Heart left ventricle (tissue), 16 donors: ENCODE data around the gene ASB18. TPM values are rescaled to one million over a fixed set of nuclear protein-coding genes. Genes with fewer than 3 reads are reported as not detected.

Experiments used
- ATAC-seq, 4 donors: fragments of 200-7000 bp; cut with Tn5 transposase; one replicate each; pipeline ENCODE4 v1.9.1; 2020 to 2022; ENCODE audit warnings: moderate library complexity in 4 of 4, mild to moderate bottlenecking in 3 of 4, moderate number of reproducible peaks in 1 of 4
- DNase-seq, 5 donors: peaks; one replicate each; pipeline ENCODE4 v3.0.0-alpha.2; 2020
- H3K27ac ChIP-seq, 12 donors: fragments of 200-600 bp; sonication (generic) in 4 of 12; one replicate each; pipeline versions ENCODE4 v1.5.0 to v1.8.0; 2016 to 2022; ENCODE audit warnings: mild to moderate bottlenecking in 2 of 12
- H3K27me3 ChIP-seq, 9 donors: fragments of 200-600 bp; sonication (generic) in 2 of 9; one replicate each; pipeline versions ENCODE4 v1.5.1 to v1.8.0; 2016 to 2022; ENCODE audit warnings: mild to moderate bottlenecking in 3 of 9
- H3K36me3 ChIP-seq, 9 donors: fragments of 200-600 bp; sonication (generic) in 2 of 9; one replicate each; pipeline versions ENCODE4 v1.5.0 to v1.8.0; 2018 to 2022; ENCODE audit warnings: mild to moderate bottlenecking in 2 of 9
- H3K4me1 ChIP-seq, 12 donors: fragments of 200-600 bp; sonication (generic) in 4 of 12; one replicate each; pipeline versions ENCODE4 v1.5.0 to v1.8.0; 2016 to 2022; ENCODE audit warnings: mild to moderate bottlenecking in 3 of 12
- H3K4me3 ChIP-seq, 12 donors: fragments of 200-600 bp; sonication (generic) in 4 of 12; one replicate each; pipeline versions ENCODE4 v1.5.0 to v1.8.0; 2017 to 2022; ENCODE audit warnings: mild to moderate bottlenecking in 9 of 12, moderate library complexity in 4 of 12
- H3K9me3 ChIP-seq, 12 donors: fragments of 200-600 bp; sonication (generic) in 4 of 12; one replicate each; pipeline versions ENCODE4 v1.5.0 to v1.8.0; 2016 to 2022; ENCODE audit warnings: mild to moderate bottlenecking in 1 of 12
- CTCF ChIP-seq, 12 donors: fragments of 200-600 bp; sonication (generic) in 4 of 12; IDR thresholded peaks; one replicate each; pipeline versions ENCODE4 v1.5.0 to v1.8.0; 2018 to 2022; ENCODE audit warnings: antibody characterized with exemption in 12 of 12, mild to moderate bottlenecking in 5 of 12
- POLR2A ChIP-seq, 2 donors: fragments of 450-650 bp; IDR thresholded peaks; one replicate each; pipeline ENCODE4 v1.6.1; 2017; ENCODE audit warnings: antibody characterized with exemption in 2 of 2, mild to moderate bottlenecking in 2 of 2, moderate library complexity in 2 of 2
- WGBS, 4 donors: extraction: QIAGEN DNeasy Blood & Tissue Kit in 2 of 4; methylation state at CpG; one replicate each; pipeline versions ENCODE4 v1.1.5 to v1.1.7; 2013 to 2018; 5-methylcytosine and 5-hydroxymethylcytosine counted together
- intact Hi-C, 10 donors: fragments of 100-400 bp; cut with DNase I; formaldehyde crosslinking; loops; one replicate each; pipeline versions ENCODE4 v1.11.1 to v1.14.2; 2022
- polyA plus RNA-seq, 2 donors: library from polyadenylated mRNA; stranded (reverse); fragments of 200-250 nt; gene quantifications; one replicate each; pipeline ENCODE4 v1.2.3, GENCODE V29; 2013
- total RNA-seq, 9 donors: library from RNA; depleted of rRNA in 2 of 9; stranded (reverse); fragments of >200 nt in 2 of 9; fragmentation: NEBNext Ultra II Directional in 3 of 9; extraction: Animal tissue kit (Norgen Biotek cat#: 25700) in 3 of 9; gene quantifications; one replicate each; pipeline versions ENCODE4 v1.1.0 to v1.2.4, GENCODE V29; 2016 to 2023
- donor health status: ischemic (EF 13 %, LVEDD 7.1; RV severe dilation, severe dysfunction).
- donor health status: healthy with polysubstance abuse.
- donor health status: DM: no; HTN: yes; CAD: no.
- donor health status: DM: no; HTN: no; CAD: no.
- donor health status: ischemic (EF 25% LVEDD 6.9; RV normal size, moderate dysfunction).
- donor health status: ischemic (EF 25% LVEDD 5.7; RV mildly dilated, moderate dysfunction).
- donor health status: healthy.
- donor health status: DM: yes; HTN: yes; CAD: no.
- donor health status: ischemic (EF 35%, LVEDD 5.7; RV mildly dilated, moderate dysfunction).
- donor health status: nonischemic (EF 11% LVEDD 7.7; RV severe dilation, severe dysfunction).
- donor health status: DM: yes; HTN: yes; CAD: no.
- donor health status: PGD.
- donor health status: ischemic (EF 29% LVEDD 5.4; RV normal size, mild dysfunction).
- donor health status: nonischemic (EF 23%, LVEDD 6.1; RV moderate dilation, normal function).

The ASB18 gene
- total and polyA plus RNA-seq, 11 donors = 4.3 to 49.8 (median 14.1) TPM

GRCh38 chr2:236240228-236240990 lies 23.8 kb downstream of the ASB18 start:
- Histone ChIP-seq H3K9me3 (no peaks in the 10 kb centered on the region), H3K27ac (peak overlapping the region; percentile 77 to 96 (median 86)), H3K4me3 (peak overlapping the region in 9 of 12 donors; percentile 5 to 52 (median 31)), H3K36me3 (no peaks in the 10 kb centered on the region), H3K4me1 (peaks cover 0 to 57% (median 10%) of the 10 kb centered on the region in 12 donors), H3K27me3 (peaks cover 0 to 41% (median 11%) of the 10 kb centered on the region in 9 donors)
- WGBS, 4 donors = 24 to 47% (median 41%) methylated on average over 11 to 15 of the region's 15 CpGs
- DNase-seq = peak in 4 of 5 donors; percentile 60 to 83 (median 68)
- TF ChIP-seq POLR2A (IDR thresholded peaks at IDR 0.05) (peak in 1 of 2 donors; percentile 42), CTCF (IDR thresholded peaks at IDR 0.05) (no peak)
- peak; percentile 55 to 86 (median 78) for ATAC-seq
- intact Hi-C loops = loop anchor here in 1 of 10 donors (2.0 kb wide), 1 partner anchor 22 kb away; no protein-coding TSS in a partner anchor

- Histone ChIP-seq H3K27me3 (peaks cover 0 to 49% (median 11%) of the 10 kb centered on the region in 9 donors), H3K36me3 (no peaks in the 10 kb centered on the region)
- ATAC-seq = peak in 3 of 4 donors; percentile 6 to 48 (median 23)
These were observed 24.7 kb downstream of the ASB18 start for GRCh38 chr2:236239276-236240065.

GRCh38 chr2:236238751-236239150 lies 25.5 kb downstream of the ASB18 start:
- WGBS, 4 donors = 58 to 76% (median 71%) methylated on average over 5 to 6 of the region's 6 CpGs
- Histone ChIP-seq H3K27me3 (peaks cover 0 to 55% (median 11%) of the 10 kb centered on the region in 9 donors), H3K4me3 (peak overlapping the region in 1 of 12 donors; percentile 22), H3K36me3 (no peaks in the 10 kb centered on the region), H3K4me1 (peaks cover 0 to 46% (median 8%) of the 10 kb centered on the region in 12 donors), H3K27ac (peak overlapping the region in 9 of 12 donors; percentile 28 to 96 (median 90)), H3K9me3 (peaks cover 0 to 9% (median 0%) of the 10 kb centered on the region in 12 donors)
- TF ChIP-seq POLR2A (IDR thresholded peaks at IDR 0.05) (no peak), CTCF (IDR thresholded peaks at IDR 0.05) (no peak)
- ATAC-seq (no peak), DNase-seq (no peak)
- intact Hi-C loops = loop anchor here in 1 of 10 donors (2.0 kb wide), 1 partner anchor 24 kb away; no protein-coding TSS in a partner anchor

More at GRCh38 chr2:236239276-236240065, 24.7 kb downstream of the ASB18 start:
- no peak for DNase-seq
- Histone ChIP-seq H3K4me1 (peaks cover 0 to 47% (median 8%) of the 10 kb centered on the region in 12 donors), H3K27ac (peak overlapping the region; percentile 55 to 96 (median 86)), H3K4me3 (peak overlapping the region in 6 of 12 donors; percentile 12 to 29 (median 22)), H3K9me3 (peaks cover 0 to 2% (median 0%) of the 10 kb centered on the region in 12 donors)
- TF ChIP-seq POLR2A (IDR thresholded peaks at IDR 0.05) (no peak), CTCF (IDR thresholded peaks at IDR 0.05) (no peak)
- 35 to 51% (median 50%) methylated on average over 11 to 17 of the region's 17 CpGs for WGBS, 4 donors
- intact Hi-C loops = loop anchor here in 2 of 10 donors (2.0 kb wide), 1 partner anchor 23 kb away; no protein-coding TSS in a partner anchor
